HG03159 (cell line): Measurements from ENCODE around the gene CBLC.

Experiments
- ATAC-seq: cut with Tn5 transposase; IDR thresholded peaks from one replicate; pipeline ENCODE4 v1.9.1; 2021; ENCODE audit warnings: mild to moderate bottlenecking, moderate library complexity; ENCODE audit not compliant: unreplicated experiment

The CBLC gene

GRCh38 chr19:44795398-44795987, 17.8 kb downstream of the CBLC start:
- ATAC-seq = no peak

GRCh38 chr19:44796701-44797115, 19.0 kb downstream of the CBLC start:
- ATAC-seq = no peak

- no peak for ATAC-seq
Measured at GRCh38 chr19:44799627-44800346, 22.1 kb downstream of the CBLC start.

GRCh38 chr19:44800461-44800860, 22.8 kb downstream of the CBLC start:
- peak; percentile 76 for ATAC-seq

GRCh38 chr19:44803442-44804428, 26.0 kb downstream of the CBLC start:
- ATAC-seq = no peak

GRCh38 chr19:44806291-44806690, 28.6 kb downstream of the CBLC start:
- no peak for ATAC-seq

- ATAC-seq = no peak
Measured at GRCh38 chr19:44807162-44807561, 29.5 kb downstream of the CBLC start.

GRCh38 chr19:44807652-44808462, 30.2 kb downstream of the CBLC start:
- no peak for ATAC-seq

- no peak for ATAC-seq
Measured at GRCh38 chr19:44808463-44809371, 31.0 kb downstream of the CBLC start, which contains the start of gene BCAM. TSS of gene BCAM (plus strand) at chr19:44809103. CDS start at chr19:44809125, 22 bp downstream.

- no peak for ATAC-seq
Measured at GRCh38 chr19:44809577-44810233, 32.0 kb downstream of the CBLC start.

- ATAC-seq = no peak
Measured at GRCh38 chr19:44810234-44811121, 32.8 kb downstream of the CBLC start.

GRCh38 chr19:44811122-44811419, 33.4 kb downstream of the CBLC start:
- no peak for ATAC-seq

GRCh38 chr19:44812142-44812718, 34.5 kb downstream of the CBLC start:
- ATAC-seq = no peak

GRCh38 chr19:44813070-44813840, 35.6 kb downstream of the CBLC start:
- ATAC-seq = no peak

GRCh38 chr19:44813841-44814470, 36.3 kb downstream of the CBLC start:
- no peak for ATAC-seq

GRCh38 chr19:44814517-44814916, 36.8 kb downstream of the CBLC start:
- ATAC-seq = no peak

GRCh38 chr19:44816301-44816700, 38.6 kb downstream of the CBLC start:
- ATAC-seq = no peak
